Lower leg skin (tissue), 3 donors: ENCODE measurements around the gene IL3.

ENCODE experiments used
- CTCF ChIP-seq, 3 donors: fragments of 450-650 bp; IDR thresholded peaks; one replicate each; pipeline ENCODE4 v1.5.1; 2016; ENCODE audit warnings: antibody characterized with exemption in 3 of 3, mild to moderate bottlenecking in 3 of 3, moderate library complexity in 2 of 3
- POLR2A ChIP-seq, 2 donors: fragments of 450-650 bp; IDR thresholded peaks; one replicate each; pipeline ENCODE4 v1.6.1; 2016 to 2017; ENCODE audit warnings: antibody characterized with exemption in 2 of 2, mild to moderate bottlenecking in 1 of 2, moderate library complexity in 1 of 2

DNA sequence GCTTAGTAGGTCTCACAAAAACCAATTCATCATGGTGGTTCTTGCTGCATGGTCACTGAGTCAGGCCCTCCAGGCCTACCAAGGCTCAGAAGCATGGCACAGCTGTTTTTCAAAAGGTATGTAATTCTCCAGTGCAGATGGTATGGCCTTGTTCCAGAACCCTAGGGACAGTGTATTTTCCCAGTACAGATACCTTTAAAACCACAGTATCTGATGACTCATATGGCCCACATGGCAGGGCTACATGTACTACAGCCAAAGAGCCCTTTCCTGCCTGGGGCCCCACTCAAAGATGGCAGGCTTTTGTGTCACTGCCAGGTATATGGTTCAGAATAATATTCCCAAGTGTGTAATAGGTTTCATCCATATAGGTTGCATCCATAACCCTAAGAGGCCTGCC, 29.7 kb downstream of the IL3 start:
- TF ChIP-seq CTCF (IDR thresholded peaks at IDR 0.05) (no peak), POLR2A (IDR thresholded peaks at IDR 0.05) (no peak)
